Measurements from ENCODE around the gene TACR2.
A peak's percentile ranks its signal among the peaks of the same experiment; 100 is the strongest.

- TF ChIP-seq CTCF (IDR thresholded peaks at IDR 0.05): peak in 1 of 7 experiments; percentile 2
- TF ChIP-seq POLR2A (IDR thresholded peaks at IDR 0.05): peak; percentile 26 to 74 (median 59)
These were observed 35.1 kb upstream of the TACR2 start for GRCh38 chr10:69451784-69452251.
